H1 (cell line): Measurements from ENCODE around the gene UMODL1. TPM values are rescaled to one million over a fixed set of nuclear protein-coding genes. Genes with fewer than 3 reads are reported as not detected.

Experiments used
- CTCF ChIA-PET: fragments of 300-600 bp; sonication (Branson Sonifier 250); formaldehyde crosslinking; loops from one replicate; lab custom pipeline; 2021; ENCODE audit not compliant: partially characterized antibody; lab: Charles Lee
- POLR2A ChIA-PET: fragments of 300-600 bp; sonication (Branson Sonifier 250); formaldehyde crosslinking; loops from one replicate; lab custom pipeline; 2021; ENCODE audit warnings: inconsistent platforms; ENCODE audit not compliant: partially characterized antibody; lab: Charles Lee
- DNase-seq, 2 experiments: peaks; one replicate each; pipeline versions ENCODE4 v3.0.0 to v3.0.0-alpha.2; 2010 to 2022; ENCODE audit warnings: low spot score in 2 of 2, low read depth in 1 of 2, mixed read lengths in 1 of 2
- FAIRE-seq: peaks from 2 replicates; lab custom pipeline; 2011; peaks lifted over from hg19 to GRCh38; lab: Jason Lieb, UNC
- H2AFZ ChIP-seq: 2 replicates; pipeline ENCODE4 v1.8.1; 2012; ENCODE audit warnings: low read length, inconsistent platforms
- H2AK5ac ChIP-seq: 2 replicates; pipeline ENCODE4 v1.6.1; 2013; ENCODE audit warnings: low read depth, low read length
- H2BK120ac ChIP-seq: replicated peaks from 2 replicates; pipeline ENCODE3; 2013; ENCODE audit warnings: low read depth, low read length, inconsistent platforms
- H2BK12ac ChIP-seq: 2 replicates; pipeline ENCODE4 v1.6.1; 2013; ENCODE audit warnings: low read depth, low read length
- H2BK15ac ChIP-seq: 2 replicates; pipeline ENCODE4 v1.6.1; 2013; ENCODE audit warnings: low read length
- H2BK20ac ChIP-seq: 2 replicates; pipeline ENCODE4 v1.6.1; 2013; ENCODE audit warnings: low read length
- H2BK5ac ChIP-seq: 2 replicates; pipeline ENCODE4 v1.6.1; 2013; ENCODE audit warnings: low read depth, low read length
- H3K14ac ChIP-seq: 2 replicates; pipeline ENCODE4 v1.6.1; 2013; ENCODE audit warnings: inconsistent platforms; ENCODE audit not compliant: insufficient read length
- H3K18ac ChIP-seq: 2 replicates; pipeline ENCODE4 v1.6.1; 2013; ENCODE audit warnings: low read length; ENCODE audit errors: extremely low read depth
- H3K23ac ChIP-seq: 2 replicates; pipeline ENCODE4 v1.6.1; 2013; ENCODE audit warnings: inconsistent platforms; ENCODE audit not compliant: insufficient read length
- H3K23me2 ChIP-seq: 2 replicates; pipeline ENCODE4 v1.6.1; 2013; ENCODE audit warnings: low read depth, low read length
- H3K27ac ChIP-seq: 2 replicates; pipeline ENCODE4 v1.6.1; 2011; ENCODE audit warnings: low read depth, low read length, inconsistent platforms
- H3K27me3 ChIP-seq, 4 experiments: replicated peaks in 1 of 4; 1 replicate in 1 of 4; 2 replicates in 3 of 4; pipeline versions ENCODE4 v1.6.1 to v1.8.1; 2011 to 2013; ENCODE audit warnings: low read length in 3 of 4, mild to moderate bottlenecking in 3 of 4, inconsistent platforms in 2 of 4, mixed read lengths in 2 of 4, moderate library complexity in 1 of 4; ENCODE audit not compliant: control insufficient read depth in 3 of 4, insufficient read depth in 3 of 4; ENCODE audit errors: extremely low read depth in 1 of 4
- H3K36me3 ChIP-seq, 4 experiments: 2 replicates each; pipeline versions ENCODE4 v1.6.1 to v1.8.1; 2011 to 2013; ENCODE audit warnings: mild to moderate bottlenecking in 4 of 4, low read length in 3 of 4, moderate library complexity in 2 of 4, control low read depth in 1 of 4, inconsistent platforms in 1 of 4; ENCODE audit not compliant: insufficient read depth in 4 of 4, control insufficient read depth in 2 of 4
- H3K4ac ChIP-seq: replicated peaks from 2 replicates; pipeline ENCODE3; 2013; ENCODE audit warnings: low read length, low read depth, mixed read lengths, inconsistent platforms; ENCODE audit not compliant: insufficient read length
- H3K4me1 ChIP-seq, 4 experiments: replicated peaks in 1 of 4; 1 replicate in 1 of 4; 2 replicates in 3 of 4; pipeline versions ENCODE4 v1.6.1 to v1.8.1; 2011 to 2013; ENCODE audit warnings: low read length in 3 of 4, inconsistent platforms in 2 of 4, mixed read lengths in 1 of 4; ENCODE audit not compliant: insufficient read depth in 4 of 4, control insufficient read depth in 3 of 4
- H3K4me2 ChIP-seq, 2 experiments: 2 replicates each; pipeline versions ENCODE4 v1.6.1 to v1.8.1; 2011 to 2013; ENCODE audit warnings: low read depth in 2 of 2, low read length in 2 of 2, control low read depth in 1 of 2, inconsistent platforms in 1 of 2, mild to moderate bottlenecking in 1 of 2; ENCODE audit not compliant: insufficient read depth in 1 of 2
- H3K4me3 ChIP-seq, 4 experiments: fragments of 200-600, 300-600 bp in 1 of 4; sonication (generic), shearing (Covaris generic), sonication (Bioruptor Twin) in 1 of 4; 2 replicates each; pipeline versions ENCODE4 v1.5.1 to v1.8.1; 2011 to 2016; ENCODE audit warnings: low read length in 4 of 4, low read depth in 3 of 4, control low read depth in 2 of 4, inconsistent platforms in 2 of 4, mild to moderate bottlenecking in 2 of 4, mixed read lengths in 1 of 4, moderate library complexity in 1 of 4; ENCODE audit not compliant: insufficient read depth in 2 of 4; ENCODE audit errors: extremely low read depth in 1 of 4
- H3K56ac ChIP-seq: replicated peaks from 2 replicates; pipeline ENCODE3; 2013; ENCODE audit warnings: low read depth, mild to moderate bottlenecking, mixed read lengths, low read length, inconsistent platforms; ENCODE audit not compliant: insufficient read length
- H3K79me1 ChIP-seq: 2 replicates; pipeline ENCODE4 v1.6.1; 2013; ENCODE audit warnings: low read depth, low read length, control low read depth
- H3K79me2 ChIP-seq, 2 experiments: 2 replicates each; pipeline versions ENCODE4 v1.6.1 to v1.8.1; 2012 to 2013; ENCODE audit warnings: low read length in 2 of 2, mild to moderate bottlenecking in 2 of 2, inconsistent platforms in 1 of 2; ENCODE audit not compliant: insufficient read depth in 2 of 2, control insufficient read depth in 1 of 2
- H3K9ac ChIP-seq, 4 experiments: replicated peaks in 1 of 4; 1 replicate in 1 of 4; 2 replicates in 3 of 4; pipeline versions ENCODE4 v1.6.1 to v1.8.1; 2011 to 2013; ENCODE audit warnings: low read depth in 3 of 4, low read length in 3 of 4, control low read depth in 2 of 4, mild to moderate bottlenecking in 2 of 4, moderate library complexity in 2 of 4, inconsistent platforms in 1 of 4; ENCODE audit errors: extremely low read depth in 1 of 4
- H3K9me3 ChIP-seq, 2 experiments: 2 replicates each; pipeline versions ENCODE4 v1.6.1 to v1.8.1; 2012 to 2013; ENCODE audit warnings: mild to moderate bottlenecking in 2 of 2, moderate library complexity in 2 of 2, control low read depth in 1 of 2, inconsistent platforms in 1 of 2, low read depth in 1 of 2, low read length in 1 of 2, mixed read lengths in 1 of 2; ENCODE audit not compliant: insufficient read depth in 2 of 2
- H4K20me1 ChIP-seq, 2 experiments: replicated peaks in 1 of 2; 2 replicates each; pipeline versions ENCODE3 to v1.8.1; 2011 to 2013; ENCODE audit warnings: inconsistent platforms in 2 of 2, low read length in 2 of 2, mild to moderate bottlenecking in 1 of 2; ENCODE audit not compliant: insufficient read depth in 2 of 2, control insufficient read depth in 1 of 2
- H4K5ac ChIP-seq: 2 replicates; pipeline ENCODE4 v1.6.1; 2013; ENCODE audit warnings: low read length, low read depth, mixed read lengths, inconsistent platforms; ENCODE audit not compliant: insufficient read length
- H4K8ac ChIP-seq: 2 replicates; pipeline ENCODE4 v1.8.0; 2013; ENCODE audit warnings: mild to moderate bottlenecking, moderate library complexity, low read length, inconsistent platforms; ENCODE audit not compliant: insufficient read depth; ENCODE audit errors: extremely low read depth
- H4K91ac ChIP-seq: replicated peaks from 2 replicates; pipeline ENCODE3; 2013; ENCODE audit warnings: low read length, mixed read lengths, inconsistent platforms; ENCODE audit not compliant: insufficient read length
- CHD2 ChIP-seq: IDR thresholded peaks from 2 replicates; pipeline ENCODE4 v1.6.1; 2012; ENCODE audit warnings: low read length, improper control_type of control experiment
- JUN ChIP-seq: IDR thresholded peaks from 2 replicates; pipeline ENCODE4 v1.6.1; 2011; ENCODE audit warnings: low read depth, mild to moderate bottlenecking, improper control_type of control experiment, low read length
- PHF8 ChIP-seq: fragments of 200-600 bp; sonication (generic); conservative IDR thresholded peaks from 2 replicates; pipeline ENCODE4 v1.7.1; 2012; ENCODE audit warnings: low read depth, mild to moderate bottlenecking, inconsistent platforms, low read length, moderate library complexity
- POLR2AphosphoS5 ChIP-seq: IDR thresholded peaks from 2 replicates; pipeline ENCODE4 v1.6.1; 2011; ENCODE audit warnings: low read depth, low read length
- POU5F1 ChIP-seq: IDR thresholded peaks from 2 replicates; pipeline ENCODE4 v1.6.1; 2011; ENCODE audit warnings: low read depth, mild to moderate bottlenecking, low read length, moderate library complexity
- RNF2 ChIP-seq: fragments of 200-900, 300-1000 bp; sonication (generic); IDR thresholded peaks from 2 replicates; pipeline ENCODE4 v1.7.1; 2016; ENCODE audit warnings: borderline replicate concordance, low read depth, mild to moderate bottlenecking, antibody characterized with exemption, low read length; ENCODE audit not compliant: poor library complexity, severe bottlenecking; ENCODE audit errors: missing control alignments
- SRF ChIP-seq: IDR thresholded peaks from 2 replicates; pipeline ENCODE4 v1.6.1; 2011; ENCODE audit warnings: mild to moderate bottlenecking, low read depth, low read length, moderate library complexity
- TAF7 ChIP-seq: optimal IDR thresholded peaks from 2 replicates; pipeline ENCODE3; 2011; ENCODE audit warnings: low read depth, mild to moderate bottlenecking, inconsistent platforms, low read length, moderate library complexity, borderline replicate concordance
- ZNF274 ChIP-seq: IDR thresholded peaks from 2 replicates; pipeline ENCODE4 v1.7.0; 2012; ENCODE audit warnings: low read length, borderline replicate concordance; ENCODE audit errors: extremely low read depth
- WGBS, 2 experiments: shearing (Covaris generic) in 1 of 2; methylation state at CpG; one replicate each; pipeline versions ENCODE4 v1.1.6 to v1.1.7; 2013 to 2015; ENCODE audit warnings: low lambda C conversion rate in 2 of 2, mixed read lengths in 2 of 2, inconsistent platforms in 1 of 2, low coverage in 1 of 2, missing lambda C conversion rate in 1 of 2; ENCODE audit not compliant: insufficient replicate concordance in 2 of 2, insufficient coverage in 1 of 2, insufficient read length in 1 of 2; ENCODE audit errors: extremely low coverage in 1 of 2, missing lambda C conversion rate in 1 of 2; 5-methylcytosine and 5-hydroxymethylcytosine counted together
- polyA plus RNA-seq, 7 experiments: library from polyadenylated mRNA; depleted of rRNA in 3 of 7; stranded (reverse) in 5 of 7; unstranded in 2 of 7; fragments of >200 nt in 5 of 7; fragments of 200-250 nt in 2 of 7; gene quantifications; 1 replicate in 5 of 7; 2 replicates in 1 of 7; 4 replicates in 1 of 7; pipeline versions ENCODE4 v1.2.1 to v1.2.3, GENCODE V29; 2011 to 2013; ENCODE audit warnings: missing spikeins in 2 of 7, mixed read lengths in 2 of 7
- total RNA-seq: library from RNA; stranded (reverse); fragmentation: NEBNext Ultra II Directional; extraction: Animal tissue kit (Norgen Biotek cat#: 25700); gene quantifications from 2 replicates; pipeline ENCODE4 v1.2.1, GENCODE V29; 2021
- TF ChIP-seq, protein P1 (sequence below): IDR thresholded peaks from 2 replicates; pipeline ENCODE4 v1.6.1; 2011; ENCODE audit warnings: low read length, improper control_type of control experiment
- TF ChIP-seq, protein P2 (sequence below): IDR thresholded peaks from 2 replicates; pipeline ENCODE4 v1.6.1; 2011; ENCODE audit warnings: low read depth, mild to moderate bottlenecking, low read length; ENCODE audit not compliant: insufficient read depth

UMODL1 gene
- total and polyA plus RNA-seq, 2 of the 8 experiments (the other 6 are each of a cell fraction or from before 2014, with no cell fraction given) = not detected

GRCh38 chr21:42160765-42161164 lies 89.6 kb downstream of the UMODL1 start:
- Histone ChIP-seq H3K4ac (no peak overlapping the region), H3K9ac (no peak overlapping the region), H3K23me2 (peaks cover 4% of the 10 kb centered on the region; the same call in 1 of the 2 replicates), H3K4me2 (no peak overlapping the region), H4K8ac (no peak overlapping the region), H4K5ac (no peak overlapping the region), H3K79me1 (no peaks in the 10 kb centered on the region), H3K79me2 (no peaks in the 10 kb centered on the region), H4K91ac (no peak overlapping the region), H3K18ac (no peak overlapping the region), H3K56ac (no peak overlapping the region), H2BK120ac (no peak overlapping the region), H2BK20ac (no peak overlapping the region), H3K14ac (no peak overlapping the region), H3K4me1 (peaks cover 0 to 5% (median 2%) of the 10 kb centered on the region in 4 experiments; a peak in 5 of 7 replicates), H2BK5ac (no peak overlapping the region), H3K9me3 (no peaks in the 10 kb centered on the region), H3K23ac (no peak overlapping the region), H2BK15ac (no peak overlapping the region), H2BK12ac (no peak overlapping the region), H4K20me1 (no peaks in the 10 kb centered on the region), H2AFZ (no peak overlapping the region), H3K36me3 (no peaks in the 10 kb centered on the region), H3K27me3 (no peaks in the 10 kb centered on the region), H2AK5ac (no peak overlapping the region), H3K27ac (no peak overlapping the region), H3K4me3 (no peak overlapping the region)
- DNase-seq = no peak
- FAIRE-seq = no peak
- WGBS, 2 experiments = 93% methylated on average over 8 of the region's 9 CpGs; no CpG with 5 or more reads in 1 of the 2 experiments
- TF ChIP-seq, protein P1, sequence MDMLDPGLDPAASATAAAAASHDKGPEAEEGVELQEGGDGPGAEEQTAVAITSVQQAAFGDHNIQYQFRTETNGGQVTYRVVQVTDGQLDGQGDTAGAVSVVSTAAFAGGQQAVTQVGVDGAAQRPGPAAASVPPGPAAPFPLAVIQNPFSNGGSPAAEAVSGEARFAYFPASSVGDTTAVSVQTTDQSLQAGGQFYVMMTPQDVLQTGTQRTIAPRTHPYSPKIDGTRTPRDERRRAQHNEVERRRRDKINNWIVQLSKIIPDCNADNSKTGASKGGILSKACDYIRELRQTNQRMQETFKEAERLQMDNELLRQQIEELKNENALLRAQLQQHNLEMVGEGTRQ = no peak
- TF ChIP-seq, protein P2, sequence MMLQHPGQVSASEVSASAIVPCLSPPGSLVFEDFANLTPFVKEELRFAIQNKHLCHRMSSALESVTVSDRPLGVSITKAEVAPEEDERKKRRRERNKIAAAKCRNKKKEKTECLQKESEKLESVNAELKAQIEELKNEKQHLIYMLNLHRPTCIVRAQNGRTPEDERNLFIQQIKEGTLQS = no peak
- TF ChIP-seq SRF = no peak
- no peak for TF ChIP-seq CHD2
- TF ChIP-seq TAF7 = no peak
- no peak for TF ChIP-seq JUN
- TF ChIP-seq ZNF274 = no peak
- no peak for TF ChIP-seq POU5F1
- no peak for TF ChIP-seq RNF2
- TF ChIP-seq POLR2AphosphoS5 = no peak
- TF ChIP-seq PHF8 = no peak
- CTCF ChIA-PET = interaction anchor here (1.1 to 1.4 kb wide), 2 partner anchors 98 to 108 kb away, joined by 3 to 4 read pairs; no protein-coding TSS in a partner anchor
- POLR2A ChIA-PET = no interaction called here
